Uterus (tissue), 4 donors: ENCODE data around the gene MYO9A. TPM values are rescaled to one million over a fixed set of nuclear protein-coding genes. Genes with fewer than 3 reads are reported as not detected.

Source experiments
- DNase-seq, 2 donors: peaks; one replicate each; pipeline ENCODE4 v3.0.0-alpha.2; 2019 to 2020
- H3K27ac ChIP-seq, 2 donors: fragments of 200-600 bp; sonication (generic); 1 replicate in 1 of 2; 2 replicates in 1 of 2; pipeline ENCODE4 v1.5.1; 2016 to 2018
- H3K27me3 ChIP-seq, 2 donors: fragments of 200-600 bp; sonication (generic); one replicate each; pipeline ENCODE4 v1.5.1; 2018 to 2019; ENCODE audit warnings: control low read depth in 1 of 2
- H3K36me3 ChIP-seq, 2 donors: fragments of 200-600 bp; sonication (generic); one replicate each; pipeline ENCODE4 v1.5.1; 2019; ENCODE audit warnings: control low read depth in 1 of 2
- H3K4me1 ChIP-seq, 2 donors: fragments of 200-600 bp; sonication (generic); one replicate each; pipeline ENCODE4 v1.5.1; 2018 to 2019; ENCODE audit warnings: control low read depth in 1 of 2
- H3K4me3 ChIP-seq, 2 donors: fragments of 200-600 bp; sonication (generic); 1 replicate in 1 of 2; 2 replicates in 1 of 2; pipeline ENCODE4 v1.5.1; 2018 to 2019; ENCODE audit warnings: mild to moderate bottlenecking in 1 of 2
- H3K9me3 ChIP-seq, 2 donors: fragments of 200-600 bp; sonication (generic); one replicate each; pipeline ENCODE4 v1.5.1; 2019; ENCODE audit warnings: control low read depth in 1 of 2
- CTCF ChIP-seq, 4 experiments: fragments of 200-600 bp in 2 of 4; fragments of 450-650 bp in 2 of 4; sonication (generic) in 2 of 4; IDR thresholded peaks; one replicate each; pipeline ENCODE4 v1.5.1; 2016 to 2019; ENCODE audit warnings: antibody characterized with exemption in 4 of 4, mild to moderate bottlenecking in 2 of 4, moderate library complexity in 1 of 4
- POLR2A ChIP-seq, 2 donors: fragments of 450-650 bp; IDR thresholded peaks; one replicate each; pipeline ENCODE4 v1.6.1; 2016; ENCODE audit warnings: antibody characterized with exemption in 2 of 2, mild to moderate bottlenecking in 1 of 2, moderate library complexity in 1 of 2
- intact Hi-C: fragments of 100-400 bp; cut with DNase I; formaldehyde crosslinking; loops from one replicate; pipeline ENCODE4 v1.15.1; 2023; ENCODE audit warnings: low total_unique reads
- total RNA-seq, 4 donors: library from RNA; depleted of rRNA in 3 of 4; stranded (reverse); fragments of >200 nt in 3 of 4; gene quantifications; one replicate each; pipeline versions ENCODE4 v1.1.0 to v1.2.4, GENCODE V29; 2014 to 2023
- donor health status: DM: yes; HTN: yes; CAD: no.

Gene MYO9A
- total RNA-seq, 4 donors from 2014 or later = 45.6 to 141 (median 90.0) TPM

GRCh38 chr15:71801935-71802655 is 315.9 kb downstream of the MYO9A start:
- no peaks in the 10 kb centered on the region for H3K36me3 ChIP-seq
- H3K4me3 ChIP-seq = no peak overlapping the region
- H3K9me3 ChIP-seq = no peaks in the 10 kb centered on the region
- H3K27ac ChIP-seq = no peak overlapping the region
- H3K4me1 ChIP-seq = no peaks in the 10 kb centered on the region
- no peaks in the 10 kb centered on the region for H3K27me3 ChIP-seq
- intact Hi-C loops = loop anchor here (10.0 kb wide), 1 partner anchor 357 kb away; no protein-coding TSS in a partner anchor
- DNase-seq = no peak
- TF ChIP-seq CTCF (IDR thresholded peaks at IDR 0.05) (no peak), POLR2A (IDR thresholded peaks at IDR 0.05) (no peak)

GRCh38 chr15:71800835-71801745 is 316.9 kb downstream of the MYO9A start:
- Histone ChIP-seq H3K27me3 (no peaks in the 10 kb centered on the region), H3K9me3 (no peaks in the 10 kb centered on the region), H3K27ac (no peak overlapping the region), H3K36me3 (no peaks in the 10 kb centered on the region), H3K4me3 (no peak overlapping the region), H3K4me1 (no peaks in the 10 kb centered on the region)
- TF ChIP-seq CTCF (IDR thresholded peaks at IDR 0.05) = peak; percentile 86 to 96 (median 90)
- no peak for TF ChIP-seq POLR2A (IDR thresholded peaks at IDR 0.05)
- intact Hi-C loops = loop anchor here (10.0 kb wide), 1 partner anchor 356 kb away; no protein-coding TSS in a partner anchor
- peak in 1 of 2 donors; percentile 36 for DNase-seq

GRCh38 chr15:71800190-71800589 is 317.8 kb downstream of the MYO9A start:
- Histone ChIP-seq H3K9me3 (no peaks in the 10 kb centered on the region), H3K27me3 (no peaks in the 10 kb centered on the region), H3K4me1 (no peaks in the 10 kb centered on the region), H3K36me3 (no peaks in the 10 kb centered on the region), H3K4me3 (no peak overlapping the region), H3K27ac (no peak overlapping the region)
- DNase-seq = no peak
- intact Hi-C loops = loop anchor here (10.0 kb wide), 1 partner anchor 355 kb away; no protein-coding TSS in a partner anchor
- TF ChIP-seq POLR2A (IDR thresholded peaks at IDR 0.05) (no peak), CTCF (IDR thresholded peaks at IDR 0.05) (no peak)

GRCh38 chr15:71798641-71799040 is 319.3 kb downstream of the MYO9A start:
- TF ChIP-seq CTCF (IDR thresholded peaks at IDR 0.05) (no peak), POLR2A (IDR thresholded peaks at IDR 0.05) (no peak)
- H3K36me3 ChIP-seq = no peaks in the 10 kb centered on the region
- DNase-seq = no peak

GRCh38 chr15:71792521-71792920 is 325.4 kb downstream of the MYO9A start:
- no peaks in the 10 kb centered on the region for H3K27me3 ChIP-seq
- TF ChIP-seq POLR2A (IDR thresholded peaks at IDR 0.05) = no peak
- TF ChIP-seq CTCF (IDR thresholded peaks at IDR 0.05) = no peak
- H3K9me3 ChIP-seq = no peaks in the 10 kb centered on the region
- no peak overlapping the region for H3K4me3 ChIP-seq
- intact Hi-C loops = no loop called here
- no peaks in the 10 kb centered on the region for H3K4me1 ChIP-seq
- no peaks in the 10 kb centered on the region for H3K36me3 ChIP-seq
- no peak for DNase-seq
- no peak overlapping the region for H3K27ac ChIP-seq

More at GRCh38 chr15:71798641-71799040, 319.3 kb downstream of the MYO9A start:
- H3K27me3 ChIP-seq = no peaks in the 10 kb centered on the region
- H3K4me1 ChIP-seq = no peaks in the 10 kb centered on the region
- H3K9me3 ChIP-seq = no peaks in the 10 kb centered on the region
- intact Hi-C loops = no loop called here
- no peak overlapping the region for H3K27ac ChIP-seq
- no peak overlapping the region for H3K4me3 ChIP-seq
